ENCODE measurements around the gene PRPF38B.
"Not testable (repeated sequence)": the region's sequence is repeated elsewhere in the genome, so short reads cannot be mapped to it uniquely, and the experiment has no call there.

PRPF38B gene

GRCh38 chr1:108691942-108692723 lies at the start of gene PRPF38B:
Gene PRPF38B (plus strand): TSS chr1:108692310. CDS start chr1:108692592, 282 bp downstream.
- peak; percentile 93 for DNase-seq (ENCODE audit: low read depth)

- peak; percentile 73 for DNase-seq (ENCODE audit: low read depth)
These were observed 48.4 kb upstream of the PRPF38B start for GRCh38 chr1:108643492-108644335.

GRCh38 chr1:108644984-108645383 lies 47.1 kb upstream of the PRPF38B start:
- no peak for DNase-seq (ENCODE audit: low read depth)

- no peak for DNase-seq (ENCODE audit: low read depth)
These were observed 46.4 kb upstream of the PRPF38B start for GRCh38 chr1:108645564-108646184.

- DNase-seq (ENCODE audit: low read depth) = no peak
These were observed 45.9 kb upstream of the PRPF38B start for GRCh38 chr1:108646265-108646647.

- peak; percentile 74 for DNase-seq (ENCODE audit: low read depth)
These were observed 45.4 kb upstream of the PRPF38B start for GRCh38 chr1:108646648-108647269.

GRCh38 chr1:108653431-108654105 lies 38.5 kb upstream of the PRPF38B start:
- no peak for DNase-seq (ENCODE audit: low read depth)

GRCh38 chr1:108657356-108658080 lies 34.6 kb upstream of the PRPF38B start:
- no peak for DNase-seq (ENCODE audit: low read depth)

- peak; percentile 59 for DNase-seq (ENCODE audit: low read depth)
These were observed 31.0 kb upstream of the PRPF38B start, which contains the start of gene HENMT1 for GRCh38 chr1:108661030-108661609. Gene HENMT1 (minus strand): TSS chr1:108661093. CDS start chr1:108659884, 1,209 bp downstream.

GRCh38 chr1:108663074-108663473 lies 29.0 kb upstream of the PRPF38B start:
- DNase-seq (ENCODE audit: low read depth) = no peak

GRCh38 chr1:108664481-108664880 lies 27.6 kb upstream of the PRPF38B start:
- no peak for DNase-seq (ENCODE audit: low read depth)

GRCh38 chr1:108665067-108665466 lies 27.0 kb upstream of the PRPF38B start:
- no peak for DNase-seq (ENCODE audit: low read depth)

GRCh38 chr1:108665771-108666170 lies 26.3 kb upstream of the PRPF38B start:
- DNase-seq (ENCODE audit: low read depth) = no peak

GRCh38 chr1:108667422-108667821 lies 24.7 kb upstream of the PRPF38B start:
- not testable (repeated sequence) for DNase-seq (ENCODE audit: low read depth)

GRCh38 chr1:108668777-108669176 lies 23.3 kb upstream of the PRPF38B start:
- DNase-seq (ENCODE audit: low read depth) = no peak

- DNase-seq (ENCODE audit: low read depth) = no peak
These were observed 22.4 kb upstream of the PRPF38B start for GRCh38 chr1:108669679-108670078.

GRCh38 chr1:108670131-108670773 lies 21.9 kb upstream of the PRPF38B start:
- peak; percentile 67 for DNase-seq (ENCODE audit: low read depth)

- no peak for DNase-seq (ENCODE audit: low read depth)
These were observed 21.0 kb upstream of the PRPF38B start for GRCh38 chr1:108671143-108671542.

GRCh38 chr1:108678706-108679105 lies 13.4 kb upstream of the PRPF38B start:
- no peak for DNase-seq (ENCODE audit: low read depth)

Data from EH (cell line).